Skin of body (tissue), 2 donors: Measurements from ENCODE around the gene PIGL. TPM values are rescaled to one million over a fixed set of nuclear protein-coding genes. Genes with fewer than 3 reads are reported as not detected.
"Not testable (repeated sequence)": the region's sequence is repeated elsewhere in the genome, so short reads cannot be mapped to it uniquely, and the experiment has no call there.

ENCODE experiments used
- DNase-seq: peaks from one replicate; lab custom pipeline; 2025; lab: John Stamatoyannopoulos, UW
- total RNA-seq: library from RNA; depleted of rRNA; stranded (reverse); fragments of >200 nt; gene quantifications from one replicate; pipeline ENCODE4 v1.2.3, GENCODE V29; 2014

Gene PIGL
- 27.1 TPM for total RNA-seq

GRCh38 chr17:16217002-16217635, at the start of gene PIGL:
TSS of gene PIGL (plus strand) at chr17:16217210. CDS start at chr17:16217227, 17 bp downstream.
- DNase-seq = peak; percentile 94

GRCh38 chr17:16171613-16172012, 45.4 kb upstream of the PIGL start:
- DNase-seq = no peak

- no peak for DNase-seq
These were observed 38.2 kb upstream of the PIGL start for GRCh38 chr17:16178836-16179235.

- no peak for DNase-seq
These were observed 35.4 kb upstream of the PIGL start for GRCh38 chr17:16181581-16181980.

- no peak for DNase-seq
These were observed 29.4 kb upstream of the PIGL start for GRCh38 chr17:16187642-16188041.

GRCh38 chr17:16189791-16190348, 27.1 kb upstream of the PIGL start:
- DNase-seq = no peak

- no peak for DNase-seq
These were observed 26.2 kb upstream of the PIGL start for GRCh38 chr17:16190703-16191360.

GRCh38 chr17:16191604-16192003, 25.4 kb upstream of the PIGL start:
- DNase-seq = no peak

- not testable (repeated sequence) for DNase-seq
These were observed 22.6 kb upstream of the PIGL start for GRCh38 chr17:16194307-16194835.

- no peak for DNase-seq
These were observed 19.7 kb upstream of the PIGL start for GRCh38 chr17:16197276-16197675.

GRCh38 chr17:16199093-16199492, 17.9 kb upstream of the PIGL start:
- no peak for DNase-seq

- DNase-seq = not testable (repeated sequence)
These were observed 15.3 kb upstream of the PIGL start for GRCh38 chr17:16201693-16202131.

GRCh38 chr17:16202554-16203500, 14.2 kb upstream of the PIGL start:
- DNase-seq = not testable (repeated sequence)

GRCh38 chr17:16204763-16205162, 12.2 kb upstream of the PIGL start:
- not testable (repeated sequence) for DNase-seq

GRCh38 chr17:16211590-16211989, 5.4 kb upstream of the PIGL start:
- peak; percentile 12 for DNase-seq

GRCh38 chr17:16212793-16213192, 4.2 kb upstream of the PIGL start:
- DNase-seq = no peak

GRCh38 chr17:16214190-16215001, 2.6 kb upstream of the PIGL start:
- no peak for DNase-seq

GRCh38 chr17:16215002-16215272, 2.1 kb upstream of the PIGL start:
- DNase-seq = no peak

GRCh38 chr17:16215273-16215964, 1.6 kb upstream of the PIGL start, which contains the start of gene NCOR1:
TSS of gene NCOR1 (minus strand) at chr17:16215534. CDS start at chr17:16194569, 20,965 bp downstream.
- DNase-seq = peak; percentile 90

GRCh38 chr17:16215965-16216316, 1.1 kb upstream of the PIGL start:
- DNase-seq = peak; percentile 20
